ENCODE measurements around the gene JADE2. TPM values are rescaled to one million over a fixed set of nuclear protein-coding genes. Genes with fewer than 3 reads are reported as not detected.

The JADE2 gene
- total and polyA plus RNA-seq, 2 of the 8 experiments (the other 6 are each of a cell fraction or from before 2014, with no cell fraction given), result 19.2 to 55.8 TPM

DNA sequence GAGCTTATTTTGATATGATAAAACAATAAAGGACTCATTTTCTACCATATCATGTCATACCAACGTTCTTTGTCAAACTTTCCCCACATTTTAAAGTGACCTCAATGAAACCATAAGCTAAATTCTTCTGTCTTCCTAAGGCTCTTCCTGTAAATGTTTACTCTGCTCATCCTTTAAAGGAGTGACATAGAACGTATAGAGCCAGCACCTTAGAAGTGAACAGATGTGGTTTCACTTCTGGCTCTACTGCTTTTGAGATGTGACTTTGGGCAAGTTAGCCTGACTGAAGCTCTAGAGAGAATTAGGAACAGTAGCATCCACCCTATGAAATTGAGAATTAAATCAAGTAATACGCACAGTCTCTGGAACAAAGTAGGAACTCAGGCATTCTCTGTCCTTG lies 83.1 kb downstream of the JADE2 start (continued):
- TF ChIP-seq, protein P1, sequence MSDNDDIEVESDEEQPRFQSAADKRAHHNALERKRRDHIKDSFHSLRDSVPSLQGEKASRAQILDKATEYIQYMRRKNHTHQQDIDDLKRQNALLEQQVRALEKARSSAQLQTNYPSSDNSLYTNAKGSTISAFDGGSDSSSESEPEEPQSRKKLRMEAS (IDR thresholded peaks at IDR 0.05), result no peak
- TF ChIP-seq ASH2L (IDR thresholded peaks at IDR 0.05; ENCODE audit: low read length), result no peak
- no peak for TF ChIP-seq SP1 (IDR thresholded peaks at IDR 0.05; ENCODE audit: low read depth, low read length)
- TF ChIP-seq RAD21 (IDR thresholded peaks at IDR 0.05 in 1 of 2, conservative IDR thresholded peaks at IDR 0.05 in 1 of 2; ENCODE audit: low read depth in 2 of 2, low read length in 2 of 2), result no peak
- no peak for TF ChIP-seq CBX8 (IDR thresholded peaks at IDR 0.05; ENCODE audit: borderline replicate concordance, low read depth, low read length)
- TF ChIP-seq SUZ12 (IDR thresholded peaks at IDR 0.05; ENCODE audit: low read length), result no peak

Measured in H1 (cell line).